ENCODE data around the gene E2F1.

E2F1 gene

GRCh38 chr20:33651562-33652048 is 34.6 kb downstream of the E2F1 start:
- no peaks in the 10 kb centered on the region for H3K36me3 ChIP-seq (ENCODE audit: control insufficient read depth, low read length)
- H3K79me2 ChIP-seq (ENCODE audit: control insufficient read depth, low read length): no peaks in the 10 kb centered on the region
- H3K27me3 ChIP-seq (ENCODE audit: control insufficient read depth, low read length): peaks cover 3% of the 10 kb centered on the region; the same call in 1 of the 2 replicates
- H4K20me1 ChIP-seq (ENCODE audit: control insufficient read depth, insufficient read depth, low read depth, low read length): no peaks in the 10 kb centered on the region
- no peak for TF ChIP-seq EZH2phosphoT487 (IDR thresholded peaks at IDR 0.05; ENCODE audit: borderline replicate concordance, low read length)
- TF ChIP-seq CTCF (IDR thresholded peaks at IDR 0.05; ENCODE audit: low read depth, low read length, poor library complexity, severe bottlenecking): no peak
- H3F3A ChIP-seq (ENCODE audit: control insufficient read depth, insufficient read depth): no peaks in the 10 kb centered on the region; the same call in 1 of the 2 replicates
- H3K9me3 ChIP-seq (ENCODE audit: control insufficient read depth, insufficient read depth, low read length): no peaks in the 10 kb centered on the region
- H3K9me2 ChIP-seq (replicated peaks; ENCODE audit: control insufficient read depth, low read length): no peaks in the 10 kb centered on the region
- no peaks in the 10 kb centered on the region for H3K4me1 ChIP-seq (ENCODE audit: control insufficient read depth, low read length)
- no peak overlapping the region for H3K4me3 ChIP-seq (ENCODE audit: low read length)
- H3K27ac ChIP-seq (ENCODE audit: low read depth, low read length): no peak overlapping the region
- H3K4me2 ChIP-seq (ENCODE audit: low read length): no peak overlapping the region

GRCh38 chr20:33650753-33651561 is 35.2 kb downstream of the E2F1 start:
- Histone ChIP-seq H3K9me2 (replicated peaks; ENCODE audit: control insufficient read depth, low read length) (no peaks in the 10 kb centered on the region), H3K4me2 (ENCODE audit: low read length) (no peak overlapping the region), H3K79me2 (ENCODE audit: control insufficient read depth, low read length) (no peaks in the 10 kb centered on the region), H4K20me1 (ENCODE audit: control insufficient read depth, insufficient read depth, low read depth, low read length) (no peaks in the 10 kb centered on the region), H3K36me3 (ENCODE audit: control insufficient read depth, low read length) (no peaks in the 10 kb centered on the region), H3K9me3 (ENCODE audit: control insufficient read depth, insufficient read depth, low read length) (no peaks in the 10 kb centered on the region), H3K27me3 (ENCODE audit: control insufficient read depth, low read length) (peaks cover 3% of the 10 kb centered on the region; the same call in 1 of the 2 replicates), H3K27ac (ENCODE audit: low read depth, low read length) (no peak overlapping the region), H3F3A (ENCODE audit: control insufficient read depth, insufficient read depth) (no peaks in the 10 kb centered on the region), H3K4me3 (ENCODE audit: low read length) (no peak overlapping the region), H3K4me1 (ENCODE audit: control insufficient read depth, low read length) (no peaks in the 10 kb centered on the region)
- TF ChIP-seq CTCF (IDR thresholded peaks at IDR 0.05; ENCODE audit: low read depth, low read length, poor library complexity, severe bottlenecking): no peak
- TF ChIP-seq EZH2phosphoT487 (IDR thresholded peaks at IDR 0.05; ENCODE audit: borderline replicate concordance, low read length): no peak

DNA sequence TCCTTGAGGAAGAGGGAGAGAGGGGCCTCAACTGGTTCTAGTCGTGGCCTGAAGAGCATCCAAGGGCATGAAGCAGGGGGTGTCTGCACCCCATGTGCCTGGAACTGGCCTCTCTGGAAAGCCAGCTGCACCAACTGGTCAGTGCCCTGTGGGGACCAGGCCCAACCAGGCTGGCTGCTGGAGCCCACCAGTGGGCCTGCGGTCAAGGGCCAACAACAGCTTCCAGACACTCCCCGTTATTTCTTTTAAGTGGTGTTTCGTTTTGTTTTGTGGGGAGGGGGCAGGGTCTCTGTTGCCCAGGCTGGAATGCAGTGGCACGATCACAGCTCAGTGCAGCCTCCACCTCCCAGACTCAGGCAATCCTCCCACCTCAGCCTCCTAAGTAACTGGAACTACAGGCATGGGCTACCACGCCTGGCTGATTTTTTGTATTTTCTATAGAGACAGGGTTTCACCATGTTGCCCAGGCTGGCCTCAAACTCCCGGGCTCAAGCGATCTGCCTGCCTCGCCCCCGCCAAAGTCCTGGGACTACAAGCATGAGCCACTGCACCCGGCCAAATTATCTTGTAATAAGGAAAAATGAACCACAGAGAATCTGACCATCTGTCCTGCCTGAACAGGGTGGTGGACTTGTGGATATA is 36.0 kb downstream of the E2F1 start:
- no peak overlapping the region for H3K4me3 ChIP-seq (ENCODE audit: low read length)
- no peaks in the 10 kb centered on the region for H3K79me2 ChIP-seq (ENCODE audit: control insufficient read depth, low read length)
- H3K4me2 ChIP-seq (ENCODE audit: low read length): no peak overlapping the region
- H3K4me1 ChIP-seq (ENCODE audit: control insufficient read depth, low read length): no peaks in the 10 kb centered on the region
- H4K20me1 ChIP-seq (ENCODE audit: control insufficient read depth, insufficient read depth, low read depth, low read length): no peaks in the 10 kb centered on the region
- peaks cover 3% of the 10 kb centered on the region; the same call in 1 of the 2 replicates for H3K27me3 ChIP-seq (ENCODE audit: control insufficient read depth, low read length)
- H3K9me3 ChIP-seq (ENCODE audit: control insufficient read depth, insufficient read depth, low read length): no peaks in the 10 kb centered on the region
- H3F3A ChIP-seq (ENCODE audit: control insufficient read depth, insufficient read depth): no peaks in the 10 kb centered on the region
- H3K9me2 ChIP-seq (replicated peaks; ENCODE audit: control insufficient read depth, low read length): no peaks in the 10 kb centered on the region
- no peak overlapping the region for H3K27ac ChIP-seq (ENCODE audit: low read depth, low read length)
- no peaks in the 10 kb centered on the region for H3K36me3 ChIP-seq (ENCODE audit: control insufficient read depth, low read length)
- no peak for TF ChIP-seq CTCF (IDR thresholded peaks at IDR 0.05; ENCODE audit: low read depth, low read length, poor library complexity, severe bottlenecking)
- TF ChIP-seq EZH2phosphoT487 (IDR thresholded peaks at IDR 0.05; ENCODE audit: borderline replicate concordance, low read length): no peak

All from DOHH2 (cell line).